Upper lobe of left lung (tissue), 4 donors: ENCODE results near the gene CA5A.
A peak's percentile ranks its signal among the peaks of the same experiment; 100 is the strongest.

Experiments used
- POLR2A ChIP-seq, 4 donors: fragments of 450-650 bp; IDR thresholded peaks; one replicate each; pipeline ENCODE4 v1.5.1; 2016 to 2017; ENCODE audit warnings: antibody characterized with exemption in 4 of 4, mild to moderate bottlenecking in 2 of 4
- POLR2AphosphoS5 ChIP-seq, 2 donors: sonication (generic); formaldehyde crosslinking; IDR thresholded peaks; one replicate each; pipeline ENCODE4 v1.5.1; 2017; ENCODE audit warnings: antibody characterized with exemption in 2 of 2

DNA sequence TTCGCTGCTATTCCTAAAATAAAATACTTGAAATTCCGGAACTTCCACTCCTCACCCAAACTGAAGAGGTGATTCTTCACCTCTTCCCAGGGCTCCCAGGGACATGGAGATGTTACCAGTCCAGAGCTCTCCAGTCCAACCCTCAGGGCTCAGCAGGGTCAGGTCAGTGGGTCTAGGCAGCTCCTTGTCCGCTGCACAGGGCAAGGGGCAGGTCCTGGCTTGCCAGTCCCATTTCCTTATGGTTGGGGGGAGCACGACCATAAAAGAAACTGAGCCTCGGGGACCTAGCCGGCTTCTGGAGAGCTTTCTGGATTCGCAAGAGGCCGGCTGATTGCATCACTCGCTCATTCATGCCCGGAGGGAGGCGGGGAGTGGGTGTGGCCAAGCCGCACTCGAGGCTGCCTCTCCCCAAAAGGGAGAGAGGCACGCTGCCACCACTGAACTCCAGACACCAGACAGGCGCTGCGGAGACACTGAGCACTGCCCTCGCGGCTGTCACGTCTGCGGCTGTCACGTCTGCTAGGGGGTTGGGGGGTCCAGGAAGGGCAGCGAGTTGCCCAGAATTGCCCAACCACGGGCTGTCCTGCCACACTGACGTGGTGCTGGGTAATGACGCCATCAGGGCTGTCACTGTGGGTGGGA lies 82.8 kb downstream of the CA5A start:
- peak in 2 of 4 donors; percentile 24 to 80 for TF ChIP-seq POLR2A (IDR thresholded peaks at IDR 0.05)
- TF ChIP-seq POLR2AphosphoS5 (IDR thresholded peaks at IDR 0.05) = peak; percentile 77 to 83
